GM18499 (cell line): ENCODE measurements around the gene VAV3.
"Not testable (repeated sequence)": the region's sequence is repeated elsewhere in the genome, so short reads cannot be mapped to it uniquely, and the experiment has no call there.

Experiments
- ATAC-seq: cut with Tn5 transposase; IDR thresholded peaks from one replicate; pipeline ENCODE4 v1.9.1; 2021; ENCODE audit warnings: moderate number of reproducible peaks; ENCODE audit not compliant: insufficient read depth, unreplicated experiment

The VAV3 gene

DNA sequence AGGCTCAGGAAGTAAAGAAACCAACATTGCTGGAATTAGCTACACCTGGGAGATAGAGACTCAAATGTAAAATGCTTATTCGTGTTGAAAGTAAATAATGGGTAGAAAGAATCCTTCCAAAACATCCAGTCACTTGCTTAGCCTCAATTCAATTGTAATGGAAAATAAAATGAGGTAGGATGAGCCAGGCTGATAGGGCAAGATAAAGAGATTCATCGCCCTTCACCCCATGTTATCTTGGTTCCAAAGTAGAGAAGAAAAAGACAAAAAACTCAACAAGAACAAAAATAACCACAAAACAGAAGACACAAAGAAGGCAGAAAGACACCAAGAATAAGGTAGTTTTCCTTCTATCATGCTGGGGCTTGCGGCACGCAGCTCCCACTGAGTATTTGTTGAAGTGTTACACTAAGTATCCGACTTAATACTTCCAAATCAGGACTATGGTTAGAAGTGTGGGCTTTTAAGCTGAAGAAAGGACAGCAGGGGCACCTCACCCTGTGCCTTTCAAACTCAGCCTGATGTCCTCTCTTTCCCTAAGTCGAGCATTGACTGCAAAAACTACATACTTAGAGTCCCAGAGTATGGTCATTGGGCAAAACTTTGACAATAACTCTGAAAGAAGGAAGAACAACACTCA is 202.1 kb downstream of the VAV3 start:
- no peak for ATAC-seq

DNA sequence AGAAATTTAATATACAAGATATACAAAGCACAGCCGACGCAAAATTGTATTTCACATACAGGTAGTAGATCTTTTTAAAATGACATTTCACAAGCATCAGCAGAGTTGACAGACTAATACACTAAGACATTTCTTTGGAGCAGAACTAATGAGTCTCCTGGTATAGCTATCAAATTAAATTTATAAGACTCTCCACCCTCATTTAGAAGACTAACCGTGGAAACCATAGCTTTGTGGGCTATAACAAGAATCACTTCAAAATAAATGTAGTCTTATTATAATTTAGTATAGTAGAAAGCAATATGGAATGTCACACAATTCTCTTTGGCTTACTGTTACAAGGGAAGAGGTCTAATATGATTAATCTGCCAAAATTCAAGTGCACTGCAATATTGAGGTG is 204.9 kb downstream of the VAV3 start:
- ATAC-seq: no peak

DNA sequence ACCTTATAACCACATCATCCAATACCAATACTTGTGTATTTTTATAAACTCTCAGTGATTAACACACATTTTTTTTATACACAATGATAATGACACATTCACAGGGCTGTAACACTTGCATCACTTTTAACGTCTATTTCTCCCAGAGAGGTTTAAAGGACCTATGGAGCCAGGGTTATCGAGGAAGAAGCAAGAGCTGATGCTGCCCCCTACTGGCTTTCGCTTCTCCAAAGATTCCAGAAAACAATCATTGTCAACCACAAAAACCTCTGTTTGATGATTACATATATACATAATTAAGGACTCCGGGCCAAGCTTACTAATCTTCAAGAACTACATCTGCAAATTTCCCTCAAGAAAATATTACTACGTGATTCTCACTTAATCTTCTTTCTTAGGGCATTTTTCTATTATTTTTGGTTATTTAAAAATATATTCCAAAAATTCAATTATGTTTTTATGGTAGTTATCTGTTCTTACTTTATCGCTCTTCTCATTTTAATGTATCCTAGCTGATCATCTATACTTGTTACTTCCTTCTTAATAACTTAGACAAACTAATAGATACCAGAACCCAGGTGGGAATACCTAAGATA is 214.5 kb downstream of the VAV3 start:
- no peak for ATAC-seq

DNA sequence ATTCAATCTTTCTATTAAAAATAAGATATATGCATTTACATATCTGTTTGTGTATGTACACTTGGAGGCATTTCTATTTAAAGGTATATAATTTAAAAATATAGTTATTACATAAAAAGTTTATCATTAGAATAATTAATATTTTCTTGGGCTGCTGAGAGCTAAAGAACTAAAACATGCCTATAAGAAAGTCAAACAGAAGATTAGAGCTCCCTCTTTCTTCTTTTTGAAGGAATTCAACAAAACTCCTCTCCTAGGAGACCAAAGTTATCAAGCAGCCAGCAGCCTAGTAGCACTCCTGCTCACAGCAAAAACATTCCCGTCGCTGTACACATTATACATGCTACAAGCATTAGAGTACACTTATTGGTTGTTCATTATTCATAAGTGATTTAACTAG is 216.4 kb downstream of the VAV3 start:
- no peak for ATAC-seq

DNA sequence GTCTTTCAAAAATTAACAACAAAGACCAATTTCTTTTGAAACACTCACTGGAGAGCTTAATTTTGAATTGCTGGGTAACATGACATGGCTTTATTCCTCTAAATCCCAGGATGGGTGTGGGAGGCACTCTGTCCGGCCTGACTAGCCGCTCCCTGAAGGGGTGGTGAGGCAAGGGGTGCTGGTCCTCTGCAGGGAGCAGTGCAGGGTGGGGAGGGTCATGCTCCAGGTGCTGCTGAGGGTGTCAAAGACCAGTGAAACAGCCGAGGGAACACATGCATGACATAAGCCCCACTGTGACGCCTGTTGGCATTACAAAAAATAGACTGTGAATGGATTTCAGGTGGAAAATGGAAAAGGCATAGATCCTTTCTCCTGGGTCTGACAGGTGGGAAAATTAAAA is 223.7 kb downstream of the VAV3 start:
- ATAC-seq: no peak

DNA sequence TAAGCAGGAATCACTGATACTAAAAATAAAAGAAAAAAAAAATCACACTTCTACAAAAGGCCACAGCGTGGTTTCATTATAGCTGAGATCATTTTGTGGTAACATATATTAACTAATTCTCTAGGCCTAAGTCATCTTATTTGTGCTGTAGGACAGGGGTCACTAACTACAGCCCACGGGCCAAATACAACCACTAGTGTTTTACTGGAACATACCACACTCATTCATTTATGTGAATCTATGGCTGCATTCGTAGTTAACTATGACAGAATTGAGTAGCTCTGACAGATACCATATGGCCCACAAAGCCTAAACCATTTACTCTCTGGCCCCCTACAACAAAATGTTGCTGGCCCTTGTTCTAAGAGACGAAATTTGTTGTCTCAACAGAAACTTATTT is 224.4 kb downstream of the VAV3 start:
- ATAC-seq: no peak

DNA sequence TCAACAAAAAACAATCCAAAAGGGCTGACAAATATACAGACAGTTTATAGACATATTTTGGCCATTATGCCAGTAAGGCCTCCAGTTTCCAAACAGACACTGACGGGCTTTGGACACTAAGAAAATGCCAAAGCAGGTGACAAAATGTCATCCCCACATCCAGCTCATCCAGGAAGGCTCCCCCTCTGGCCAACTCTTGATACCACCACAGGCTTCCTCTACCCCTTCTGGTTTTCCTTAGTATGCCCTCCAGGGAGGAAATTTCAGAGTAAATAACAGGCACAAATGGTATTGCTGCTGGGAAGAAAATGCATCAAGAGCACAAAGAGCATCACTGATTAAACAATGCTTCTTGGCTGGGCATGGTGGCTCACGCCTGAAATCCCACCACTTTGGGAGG is 225.3 kb downstream of the VAV3 start:
- no peak for ATAC-seq

DNA sequence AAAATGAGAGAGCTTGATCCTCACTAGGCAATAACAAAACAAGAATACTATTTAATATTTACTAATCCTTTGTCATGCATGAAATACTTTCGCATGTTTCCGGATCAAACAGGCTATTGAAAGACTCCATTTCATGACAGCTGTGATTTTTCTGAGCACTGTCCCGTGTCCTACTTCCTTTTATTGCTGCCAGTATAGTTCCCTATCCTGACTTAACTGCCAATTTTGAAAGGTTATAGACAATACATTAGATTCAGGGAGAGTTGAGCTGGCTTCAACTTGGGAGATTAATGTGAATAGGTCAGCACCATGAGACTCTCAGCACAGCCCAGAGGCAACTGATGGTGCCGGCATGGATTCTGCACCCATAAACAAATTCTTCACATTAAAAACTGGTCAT is 225.8 kb downstream of the VAV3 start:
- ATAC-seq: no peak

DNA sequence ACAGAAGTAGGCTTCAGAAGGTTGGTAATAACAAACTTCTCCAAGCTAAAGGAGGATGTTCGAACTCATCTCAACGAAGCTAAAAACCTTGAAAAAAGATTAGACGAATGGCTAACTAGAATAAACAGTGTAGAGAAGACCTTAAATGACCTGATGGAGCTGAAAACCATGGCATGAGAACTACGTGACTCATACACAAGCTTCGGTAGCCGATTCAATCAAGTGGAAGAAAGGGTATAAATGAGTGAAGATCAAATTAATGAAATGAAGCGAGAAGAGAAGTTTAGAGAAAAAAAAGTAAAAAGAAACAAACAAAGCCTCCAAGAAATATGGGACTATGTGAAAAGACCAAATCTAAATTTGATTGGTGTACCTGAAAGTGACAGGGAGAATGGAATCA is 231.6 kb downstream of the VAV3 start:
- ATAC-seq: not testable (repeated sequence)

DNA sequence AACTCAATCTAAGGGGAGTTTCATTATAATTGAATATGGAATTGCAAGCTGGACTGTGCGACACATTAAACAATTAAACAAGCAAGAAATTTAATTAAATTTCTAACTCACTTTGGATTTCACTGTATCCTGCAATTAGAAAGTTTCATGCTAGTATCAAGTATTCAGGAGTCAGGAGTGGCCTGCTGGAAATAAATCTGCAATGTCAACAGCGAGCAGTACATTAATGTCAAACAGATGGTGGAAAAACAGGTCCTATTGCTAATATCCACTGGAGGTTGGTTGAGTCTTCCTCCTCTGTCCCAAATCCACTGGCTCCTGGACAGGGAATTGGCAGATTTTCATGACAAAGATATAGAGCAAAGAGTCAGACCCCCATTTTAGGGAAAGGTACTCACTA is 237.1 kb downstream of the VAV3 start:
- ATAC-seq: no peak

DNA sequence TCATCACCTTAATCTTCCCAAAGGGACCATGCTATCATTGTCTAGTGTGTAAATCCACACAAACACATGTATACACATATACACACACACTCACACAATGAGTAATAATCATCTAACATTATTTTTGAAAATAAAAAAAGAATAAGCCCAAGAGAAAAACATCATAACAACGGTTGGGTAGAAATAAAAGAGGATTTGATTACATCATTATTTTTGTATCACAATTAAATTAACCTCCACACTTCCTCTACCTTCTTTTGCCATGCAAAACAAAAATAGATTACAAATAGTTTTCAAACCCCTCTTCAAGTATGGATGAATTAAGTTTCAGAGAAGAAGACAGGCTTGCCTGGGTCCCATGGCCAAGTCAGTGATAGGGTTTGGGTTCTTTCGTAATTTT is 238.1 kb downstream of the VAV3 start:
- ATAC-seq: no peak

DNA sequence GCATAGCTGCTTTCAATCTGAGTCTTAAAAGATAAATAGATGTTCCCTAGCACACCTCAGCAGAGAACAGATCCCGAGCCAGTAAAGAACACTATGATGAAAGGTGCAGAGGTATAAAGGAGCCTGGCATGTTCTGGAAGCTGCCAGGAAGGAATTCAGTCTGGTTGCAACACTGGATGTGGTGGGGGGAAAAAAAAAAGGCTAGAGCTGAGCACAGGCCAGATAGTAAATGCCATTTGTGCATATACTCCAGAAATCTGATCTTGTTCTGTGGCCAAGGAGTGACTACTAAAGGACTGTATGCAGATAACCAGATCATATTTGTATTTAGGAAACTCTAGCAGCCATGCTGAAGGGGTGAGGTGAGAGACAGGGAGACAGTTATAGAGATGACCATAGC is 240.3 kb downstream of the VAV3 start:
- no peak for ATAC-seq

DNA sequence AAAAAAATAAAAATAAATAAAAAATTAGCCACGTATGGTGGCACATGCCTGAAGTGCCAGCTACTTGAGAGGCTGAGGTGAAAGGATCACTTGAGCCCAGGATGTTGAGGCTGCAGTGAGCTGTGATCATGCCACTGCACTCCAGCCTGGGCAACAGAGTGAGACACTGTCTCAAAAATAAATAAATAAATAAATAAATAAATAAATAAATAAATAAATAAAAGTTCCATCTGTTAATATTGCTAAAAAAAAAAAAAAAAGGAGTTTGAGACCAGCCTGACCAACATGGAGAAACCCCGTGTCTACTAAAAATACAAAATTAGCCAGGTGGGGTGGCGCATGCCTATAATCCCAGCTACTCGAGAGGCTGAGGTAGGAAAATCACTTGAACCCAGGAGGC is 244.8 kb downstream of the VAV3 start:
- ATAC-seq: not testable (repeated sequence)

DNA sequence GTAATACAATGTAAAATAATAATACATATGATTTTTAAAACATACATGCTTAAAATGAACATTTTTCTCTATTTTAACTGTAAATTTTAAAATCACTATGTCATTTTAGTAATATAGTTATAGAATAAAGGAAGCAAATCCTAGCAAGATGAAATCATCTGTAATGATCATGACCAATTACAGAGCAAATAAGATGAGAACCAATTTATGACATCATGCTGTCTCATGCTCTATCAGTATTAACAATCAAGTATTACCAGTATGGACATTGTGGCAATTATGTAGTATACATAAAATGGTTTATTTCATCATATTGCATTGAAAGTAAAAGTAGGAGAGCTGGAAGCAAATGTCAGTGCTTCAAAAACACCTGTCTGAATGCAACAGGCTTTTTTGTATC is 255.0 kb downstream of the VAV3 start:
- no peak for ATAC-seq

DNA sequence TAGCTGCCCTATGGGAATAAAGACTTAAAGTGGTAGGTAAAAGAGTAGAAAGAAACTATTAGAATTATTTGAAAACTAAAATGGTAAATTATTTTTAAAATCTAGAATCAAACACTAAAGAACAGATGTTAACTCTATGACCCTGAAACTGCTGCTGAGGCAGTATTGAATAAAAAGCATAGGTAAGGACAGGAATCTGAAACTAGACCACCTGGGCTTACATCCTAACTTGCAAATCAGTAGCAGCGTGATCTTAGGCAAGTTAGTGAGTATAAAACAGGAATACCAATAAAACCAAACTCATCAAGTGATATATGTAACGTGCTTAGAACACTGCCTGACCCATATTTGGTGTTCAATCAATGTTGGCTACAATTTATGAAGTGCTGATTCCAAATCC is 257.9 kb downstream of the VAV3 start:
- ATAC-seq: no peak

DNA sequence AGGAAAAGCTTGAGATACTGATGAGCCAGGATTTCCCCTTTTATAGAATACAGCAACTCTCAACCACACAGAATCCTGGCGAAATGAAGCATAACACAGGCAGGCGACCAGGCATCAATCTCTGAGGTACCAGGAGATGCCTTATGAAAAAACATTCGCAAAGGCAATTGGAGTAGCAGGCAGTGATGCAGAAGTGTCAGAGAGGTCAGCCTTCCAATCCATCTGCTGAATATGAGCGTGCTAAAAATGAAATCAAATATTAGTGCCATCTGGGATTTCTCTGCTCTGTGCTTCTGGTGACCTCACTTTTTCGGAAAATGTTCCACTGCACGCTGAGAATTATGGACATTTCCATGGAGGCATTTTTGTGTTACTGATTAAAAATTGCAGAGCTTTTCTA is 258.8 kb downstream of the VAV3 start:
- no peak for ATAC-seq

DNA sequence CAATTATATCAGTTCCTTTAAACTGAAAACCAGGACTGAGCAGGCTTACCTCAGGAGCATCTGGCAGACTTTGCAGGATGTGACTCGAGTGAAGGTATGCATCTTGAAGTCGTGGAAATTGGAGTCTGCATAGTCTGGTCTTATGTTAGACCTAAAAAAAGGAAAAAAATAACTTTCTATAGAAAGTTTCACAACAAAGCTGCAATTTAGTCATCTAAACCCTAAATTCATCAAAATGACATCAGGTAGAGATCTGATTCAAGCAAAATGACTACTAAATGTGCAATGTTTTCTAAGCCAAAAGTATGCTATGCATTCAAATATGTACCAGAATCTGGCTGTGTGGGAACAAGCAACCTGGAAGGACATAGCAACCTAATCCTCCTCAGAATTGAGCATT is 260.1 kb downstream of the VAV3 start:
- no peak for ATAC-seq

DNA sequence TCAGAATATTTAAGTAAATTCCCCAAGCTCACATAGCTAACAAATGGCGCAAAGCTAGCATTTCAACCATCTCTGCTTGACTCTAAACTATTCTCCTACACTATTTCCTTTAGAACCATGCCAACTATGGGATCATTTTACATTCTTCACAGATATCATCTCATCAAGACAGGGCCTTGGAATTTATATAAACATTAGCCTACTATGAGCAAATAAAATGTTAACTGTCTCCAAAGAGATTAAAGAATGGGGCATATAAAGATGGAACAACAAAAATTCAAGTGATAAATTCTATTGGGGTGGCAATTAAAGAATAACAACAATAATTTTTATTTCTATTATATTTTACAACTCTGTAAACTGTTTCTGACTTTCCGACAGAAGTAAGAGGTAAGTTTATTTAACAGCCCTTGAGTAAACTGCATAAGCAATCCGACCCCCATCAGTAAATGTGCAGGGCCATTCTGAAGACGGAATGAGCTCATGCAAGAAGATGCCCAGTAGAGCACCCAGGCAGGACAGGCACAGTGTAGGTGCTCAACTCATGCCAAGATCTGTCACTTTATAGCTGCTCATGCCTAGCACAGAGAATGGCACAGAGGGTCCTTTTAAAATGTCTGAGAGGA is 261.9 kb downstream of the VAV3 start:
- ATAC-seq: no peak

DNA sequence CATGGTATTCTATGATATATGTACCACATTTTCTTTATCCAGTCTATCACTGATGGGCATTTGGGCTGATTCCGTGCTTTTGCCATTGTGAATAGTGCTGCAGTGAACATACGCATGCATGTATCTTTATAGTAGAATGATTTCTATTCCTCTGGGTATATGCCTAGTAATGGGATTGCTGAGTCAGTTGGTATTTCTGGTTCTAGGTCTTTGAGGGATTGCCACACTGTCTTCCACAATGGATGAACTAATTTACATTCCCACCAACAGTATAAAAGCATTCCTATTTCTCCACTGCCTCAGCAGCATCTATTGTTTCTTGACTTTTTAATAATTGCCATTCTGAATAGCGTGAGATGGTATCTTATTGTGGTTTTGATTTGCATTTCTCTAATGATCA is 264.3 kb downstream of the VAV3 start:
- not testable (repeated sequence) for ATAC-seq

DNA sequence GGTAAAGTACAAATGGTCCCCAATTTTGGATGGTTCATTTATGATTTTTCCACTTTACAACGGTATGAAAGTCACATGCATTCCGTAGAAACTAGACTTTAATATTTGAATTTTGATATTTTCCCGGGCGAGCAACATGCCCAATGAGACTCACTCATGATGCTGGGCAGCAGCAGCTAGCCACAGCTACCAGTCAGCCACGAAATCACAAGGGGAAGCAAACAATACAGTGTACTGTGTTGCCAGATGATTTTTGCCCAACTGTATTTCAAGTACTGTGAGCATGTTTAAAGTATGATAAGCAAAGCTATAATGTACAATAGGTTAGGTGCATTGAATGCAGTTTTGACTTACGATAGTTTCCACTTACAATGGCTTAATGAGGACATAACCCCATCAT is 266.8 kb downstream of the VAV3 start:
- ATAC-seq: no peak

DNA sequence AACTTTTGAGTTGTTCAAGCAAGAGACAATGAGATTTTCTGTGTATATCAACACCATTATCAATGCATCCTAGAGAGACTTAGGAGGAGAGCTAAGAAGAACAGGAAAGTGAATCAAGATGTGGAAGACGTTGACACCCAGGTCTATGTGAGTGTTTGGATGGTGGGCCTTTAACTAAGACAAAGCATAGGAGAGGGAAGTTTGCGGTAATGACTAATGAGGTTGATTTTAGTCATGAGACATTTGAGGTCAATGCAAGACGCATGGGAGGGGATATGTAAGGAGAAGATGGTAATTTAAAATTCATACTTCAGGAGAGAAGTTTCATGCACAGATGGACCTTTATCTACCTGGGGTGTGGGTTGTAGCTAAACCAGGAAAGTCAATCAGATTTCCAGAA is 269.6 kb downstream of the VAV3 start:
- ATAC-seq: no peak
